Measurements from ENCODE around the gene SH3PXD2A.
"Not testable (repeated sequence)": the region's sequence is repeated elsewhere in the genome, so short reads cannot be mapped to it uniquely, and the experiment has no call there.

SH3PXD2A gene

DNA sequence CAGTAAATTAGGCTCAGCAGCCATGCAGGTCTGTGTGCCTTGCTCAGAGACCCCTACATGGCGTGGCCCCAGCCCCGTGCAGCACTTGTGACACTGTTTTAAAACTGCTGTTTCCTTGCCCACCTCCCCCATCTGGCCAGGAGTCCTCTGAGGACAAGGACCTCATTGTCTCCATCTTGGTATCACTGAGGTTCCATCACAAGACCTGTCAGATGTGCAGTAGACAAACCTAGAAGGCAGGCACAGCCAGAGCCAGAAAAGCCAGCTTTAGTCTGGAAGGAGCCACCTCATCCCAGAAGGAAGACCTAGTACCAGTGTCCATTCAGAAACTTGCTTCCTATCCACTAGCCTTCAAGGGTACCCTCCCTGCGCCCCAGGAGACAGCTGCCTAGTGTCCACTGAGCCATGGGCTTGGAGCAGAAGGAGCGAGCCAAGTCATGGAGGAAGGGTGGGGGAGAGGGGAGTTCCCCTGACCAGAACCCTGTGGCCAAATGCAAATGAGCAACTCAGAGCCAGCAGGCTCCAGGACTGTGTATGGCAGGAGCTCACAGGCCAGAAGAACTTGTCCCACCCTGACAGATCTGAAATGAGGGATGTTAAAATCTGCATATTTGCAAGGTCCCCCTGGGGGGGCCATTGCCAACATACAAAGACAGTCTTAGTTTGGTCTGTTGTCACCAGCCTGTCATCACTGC is 176.1 kb downstream of the SH3PXD2A start:
- DNase-seq, result no peak

GRCh38 chr10:103678178-103678526 is 177.2 kb downstream of the SH3PXD2A start:
- peak; percentile 63 for DNase-seq

- no peak for DNase-seq
Observed at GRCh38 chr10:103677486-103678177, 177.7 kb downstream of the SH3PXD2A start.

GRCh38 chr10:103676851-103677417 is 178.4 kb downstream of the SH3PXD2A start:
- no peak for DNase-seq

GRCh38 chr10:103676058-103676785 is 179.2 kb downstream of the SH3PXD2A start:
- DNase-seq, result no peak

GRCh38 chr10:103673606-103674005 is 181.8 kb downstream of the SH3PXD2A start:
- DNase-seq, result no peak

DNA sequence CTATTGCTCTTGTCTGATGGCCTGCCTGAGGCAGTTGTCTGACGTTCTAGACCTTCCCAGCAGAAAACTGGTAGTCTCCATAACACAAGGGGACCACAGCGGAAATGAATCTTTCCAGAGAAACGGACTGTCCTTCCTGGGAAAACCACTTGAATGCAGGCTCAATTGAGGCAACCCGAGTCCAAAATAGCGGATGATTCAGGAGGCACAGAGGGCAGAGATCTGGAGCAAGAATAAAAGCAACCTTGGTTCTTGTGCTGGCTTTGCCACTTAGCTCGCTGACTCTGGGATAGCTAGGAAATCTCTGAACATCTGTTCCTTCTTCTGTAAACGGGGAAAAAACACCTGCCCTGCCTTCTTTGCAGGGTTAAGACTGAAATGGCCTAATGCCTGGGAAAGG is 183.0 kb downstream of the SH3PXD2A start:
- DNase-seq, result no peak

GRCh38 chr10:103671126-103671895 is 184.1 kb downstream of the SH3PXD2A start:
- no peak for DNase-seq

DNA sequence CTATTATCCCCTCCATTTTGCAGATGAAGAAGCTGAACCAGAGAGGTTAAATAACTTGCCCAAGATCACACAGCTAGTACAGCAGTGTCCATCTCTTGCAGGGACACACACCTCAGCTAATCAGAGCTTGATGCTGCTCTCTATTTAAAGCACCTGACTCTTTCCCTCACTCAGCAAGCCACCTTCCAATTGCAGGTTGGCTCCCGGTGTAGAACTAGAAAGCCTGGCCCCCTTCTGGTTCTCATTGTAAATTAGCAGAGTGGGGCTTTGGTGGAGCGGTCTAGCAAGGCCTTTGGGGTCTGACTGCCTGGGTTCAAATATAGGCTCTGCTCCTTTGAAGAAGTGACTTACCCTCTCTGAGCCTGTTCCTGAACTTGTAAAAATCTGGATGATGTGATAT is 185.4 kb downstream of the SH3PXD2A start:
- DNase-seq, result no peak

DNA sequence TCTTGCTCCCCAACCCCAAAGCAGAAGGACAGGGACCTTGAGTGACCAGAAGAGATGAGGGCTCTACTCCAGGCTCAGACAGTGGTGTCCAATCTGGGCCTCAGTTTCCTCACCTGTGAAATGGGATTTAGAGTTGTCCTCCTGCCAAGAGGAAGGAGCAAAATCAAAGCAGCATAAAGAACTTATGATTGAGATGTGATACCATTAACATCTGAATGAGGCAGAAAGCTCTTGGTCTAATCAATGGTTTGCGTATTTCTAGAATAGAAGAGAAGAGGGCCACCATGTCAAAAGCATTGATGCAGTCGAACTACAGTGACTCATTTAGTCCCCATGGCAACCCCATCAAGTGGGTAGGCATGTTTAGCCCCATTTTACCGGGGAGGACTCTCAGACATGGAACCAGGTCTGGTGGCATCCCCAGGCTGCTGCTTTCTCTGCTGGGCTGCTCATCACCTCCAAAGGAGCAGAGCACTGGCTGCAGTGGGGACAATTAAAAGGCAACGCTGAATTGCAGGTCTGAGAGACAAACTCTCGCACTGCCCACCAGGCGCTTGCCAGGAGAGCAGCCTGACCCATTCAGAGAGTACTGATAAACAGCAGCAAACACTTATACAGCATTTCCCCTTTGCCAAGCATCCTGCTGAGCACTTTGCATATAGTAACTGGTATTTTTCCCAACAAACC is 186.0 kb downstream of the SH3PXD2A start:
- DNase-seq, result no peak

DNA sequence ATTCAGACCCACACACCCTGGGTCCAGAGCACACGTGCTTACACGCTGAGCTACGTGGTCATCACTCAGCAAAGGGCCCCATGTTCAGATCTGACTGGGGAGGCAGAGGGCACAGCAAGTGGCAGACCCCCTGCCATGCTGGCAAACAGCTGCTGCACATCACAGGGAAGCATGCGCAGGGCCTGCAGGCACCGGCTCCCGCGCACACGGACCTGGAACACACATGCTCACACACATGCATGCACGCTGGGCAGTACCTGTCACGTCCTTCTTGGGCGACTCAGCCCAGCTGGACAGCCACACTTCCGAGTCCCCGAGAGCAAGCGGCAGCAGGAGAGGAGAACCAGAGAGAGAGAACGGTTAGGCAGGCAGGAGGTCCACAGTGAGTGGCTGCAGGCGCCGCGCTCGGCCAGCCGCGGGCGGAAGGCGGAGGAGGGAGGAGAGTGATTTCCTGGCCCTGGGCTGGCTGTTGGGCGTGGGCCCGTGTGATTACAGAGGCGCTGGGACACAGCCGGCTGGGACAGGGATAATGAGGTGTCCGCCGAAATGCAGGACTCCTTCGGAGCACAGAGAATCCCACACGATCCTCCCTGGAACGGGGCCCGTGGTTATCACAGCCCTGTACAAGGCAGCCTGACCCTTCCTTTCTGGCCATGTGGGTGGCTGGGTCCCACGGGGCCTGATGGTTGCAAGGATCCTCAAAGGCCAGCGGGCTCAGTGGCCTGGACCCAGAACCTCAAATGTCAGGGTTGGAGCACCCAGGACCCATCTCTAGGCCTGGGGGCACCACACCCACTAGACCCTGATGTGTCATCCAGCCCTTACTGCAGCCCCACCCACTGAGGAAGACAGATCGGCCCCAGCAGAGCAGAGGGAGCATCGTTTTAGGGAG is 186.8 kb downstream of the SH3PXD2A start:
- peak; percentile 25 for DNase-seq

GRCh38 chr10:103667356-103667755 is 188.0 kb downstream of the SH3PXD2A start:
- peak; percentile 2 for DNase-seq

- DNase-seq, result no peak
Observed at GRCh38 chr10:103666762-103667150, 188.6 kb downstream of the SH3PXD2A start.

- no peak for DNase-seq
Observed at GRCh38 chr10:103666087-103666761, 189.2 kb downstream of the SH3PXD2A start.

DNA sequence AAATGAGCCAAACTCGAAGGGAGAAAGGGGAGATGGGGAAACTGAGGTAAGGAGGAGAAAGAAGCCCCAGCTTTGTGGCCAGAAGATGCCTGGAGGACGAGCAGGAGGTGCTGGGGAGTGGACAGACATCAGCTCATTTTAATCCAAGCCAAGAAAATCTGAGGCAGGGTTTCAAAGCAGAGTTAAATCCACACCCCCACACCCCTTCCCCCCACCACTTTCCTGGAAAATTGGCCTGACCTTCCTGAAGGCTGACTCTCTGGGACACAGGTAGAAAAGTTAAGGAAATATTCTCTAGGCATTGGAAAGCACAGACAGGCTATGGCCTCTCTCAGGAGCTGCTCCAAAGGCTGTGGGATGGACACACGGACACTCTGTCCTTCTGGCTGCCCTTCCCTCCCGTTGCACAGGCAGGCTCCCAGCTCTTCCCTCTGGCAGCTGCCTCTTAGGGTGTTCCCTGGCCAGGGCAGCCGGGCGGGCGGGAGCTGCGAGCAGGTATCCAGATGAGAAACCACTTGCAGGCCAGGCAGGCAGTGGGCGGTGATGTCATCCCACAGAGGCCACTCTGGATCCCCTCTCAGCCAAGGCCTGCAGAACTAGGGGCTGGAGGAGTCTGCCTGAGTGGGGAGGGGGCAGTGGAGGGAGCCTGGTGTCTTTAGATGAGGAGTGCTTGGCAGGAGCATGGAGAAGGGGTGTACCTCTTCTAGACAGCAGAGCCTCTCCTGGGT is 190.1 kb downstream of the SH3PXD2A start:
- no peak for DNase-seq

- DNase-seq, result no peak
Observed at GRCh38 chr10:103663802-103664201, 191.6 kb downstream of the SH3PXD2A start.

GRCh38 chr10:103663236-103663635 is 192.1 kb downstream of the SH3PXD2A start:
- DNase-seq, result no peak

DNA sequence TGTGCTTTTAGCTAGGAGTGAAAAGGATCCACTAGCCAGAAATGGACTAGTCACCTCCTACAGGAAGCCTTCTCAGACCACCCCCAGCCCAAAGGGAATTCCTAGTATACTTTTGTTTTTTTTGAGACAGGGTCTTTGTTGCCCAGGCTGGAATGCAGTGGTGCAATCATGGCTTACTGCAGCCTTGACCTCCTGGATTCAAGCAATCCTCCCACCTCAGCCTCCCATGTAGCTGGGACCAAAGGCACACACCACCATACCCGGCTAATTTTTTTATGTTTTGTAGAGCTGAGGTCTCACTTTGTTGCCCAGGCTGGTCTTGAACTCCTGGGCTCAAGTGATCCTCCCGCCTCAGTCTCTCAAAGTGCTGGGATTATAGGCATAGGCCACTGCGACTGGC is 192.7 kb downstream of the SH3PXD2A start:
- not testable (repeated sequence) for DNase-seq

DNA sequence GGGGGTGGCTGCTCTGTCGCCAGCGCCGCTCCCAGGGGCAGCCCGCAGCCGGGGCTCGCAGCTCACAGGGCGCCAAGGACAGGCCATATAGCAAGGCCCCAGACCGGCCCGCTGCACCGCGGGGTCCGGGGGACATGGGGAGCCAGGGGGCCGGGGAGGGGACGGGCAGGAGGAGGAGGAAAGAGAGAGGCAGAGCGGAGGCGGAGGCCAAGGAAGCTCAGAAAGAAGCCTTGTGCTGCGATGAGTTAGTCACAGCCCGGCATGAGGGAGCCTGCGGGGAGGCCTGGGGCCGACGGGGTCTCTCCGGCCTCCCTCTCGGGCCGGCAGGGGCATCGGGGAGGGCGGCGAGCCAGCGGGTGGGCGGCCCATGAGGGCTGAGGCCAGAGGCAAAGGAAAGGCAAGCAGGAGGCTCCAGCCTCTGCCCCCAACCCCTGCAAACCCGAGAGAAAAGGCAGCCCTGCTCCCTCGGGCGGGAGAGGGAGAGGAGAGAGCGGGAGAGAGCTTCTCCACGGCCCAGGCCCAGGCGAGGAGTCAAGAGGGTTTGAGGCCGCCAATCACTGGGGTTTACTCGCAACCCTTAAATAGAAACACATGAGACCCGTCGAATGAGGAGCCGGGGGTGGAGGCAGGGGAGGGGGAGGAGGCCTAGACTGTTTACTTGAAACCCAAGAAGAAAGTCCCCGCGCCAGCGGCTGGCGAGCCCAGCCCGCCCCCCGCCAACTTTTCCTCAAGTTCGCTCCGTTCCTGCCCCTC is 194.0 kb downstream of the SH3PXD2A start:
- DNase-seq, result no peak

Data from NCI-H2227 treated with DMSO at 0.1 percent for 48 hours (cell line).